ENCODE results near the gene HSPA14. TPM values are rescaled to one million over a fixed set of nuclear protein-coding genes. Genes with fewer than 3 reads are reported as not detected.
A peak's percentile ranks its signal among the peaks of the same experiment; 100 is the strongest.
"Not testable (repeated sequence)": the region's sequence is repeated elsewhere in the genome, so short reads cannot be mapped to it uniquely, and the experiment has no call there.

HSPA14 gene
- polyA plus RNA-seq, 4 donors, result 17.1 to 25.8 (median 20.6) TPM

GRCh38 chr10:14879124-14879927 is 41.2 kb downstream of the HSPA14 start:
- DNase-seq (ENCODE audit: low read depth in 4 of 4, low spot score in 2 of 4), result peak in 3 of 4 donors; percentile 20 to 37 (median 34)

GRCh38 chr10:14879928-14880193 is 41.8 kb downstream of the HSPA14 start:
- peak in 1 of 4 donors; percentile 2 for DNase-seq (ENCODE audit: low read depth in 4 of 4, low spot score in 2 of 4)

- DNase-seq (ENCODE audit: low read depth in 4 of 4, low spot score in 2 of 4), result peak in 2 of 4 donors; percentile 0 to 5
Observed at GRCh38 chr10:14880229-14880628, 42.1 kb downstream of the HSPA14 start.

GRCh38 chr10:14884082-14884481 is 46.0 kb downstream of the HSPA14 start:
- no peak for DNase-seq (ENCODE audit: low read depth in 4 of 4, low spot score in 2 of 4)

- DNase-seq (ENCODE audit: low read depth in 4 of 4, low spot score in 2 of 4), result no peak
Observed at GRCh38 chr10:14889318-14889717, 51.2 kb downstream of the HSPA14 start.

GRCh38 chr10:14891151-14891550 is 53.0 kb downstream of the HSPA14 start:
- no peak for DNase-seq (ENCODE audit: low read depth in 4 of 4, low spot score in 2 of 4)

GRCh38 chr10:14904316-14904732 is 66.2 kb downstream of the HSPA14 start:
- no peak for DNase-seq (ENCODE audit: low read depth in 4 of 4, low spot score in 2 of 4)

GRCh38 chr10:14904864-14905263 is 66.8 kb downstream of the HSPA14 start:
- no peak for DNase-seq (ENCODE audit: low read depth in 4 of 4, low spot score in 2 of 4)

GRCh38 chr10:14905890-14906289 is 67.8 kb downstream of the HSPA14 start:
- no peak for DNase-seq (ENCODE audit: low read depth in 4 of 4, low spot score in 2 of 4)

- no peak for DNase-seq (ENCODE audit: low read depth in 4 of 4, low spot score in 2 of 4)
Observed at GRCh38 chr10:14906765-14907164, 68.7 kb downstream of the HSPA14 start.

- DNase-seq (ENCODE audit: low read depth in 4 of 4, low spot score in 2 of 4), result not testable (repeated sequence)
Observed at GRCh38 chr10:14907591-14907990, 69.5 kb downstream of the HSPA14 start.

GRCh38 chr10:14909101-14909500 is 71.0 kb downstream of the HSPA14 start:
- no peak for DNase-seq (ENCODE audit: low read depth in 4 of 4, low spot score in 2 of 4)

GRCh38 chr10:14910953-14911352 is 72.8 kb downstream of the HSPA14 start:
- no peak for DNase-seq (ENCODE audit: low read depth in 4 of 4, low spot score in 2 of 4)

- DNase-seq (ENCODE audit: low read depth in 4 of 4, low spot score in 2 of 4), result no peak
Observed at GRCh38 chr10:14911801-14912200, 73.7 kb downstream of the HSPA14 start.

- DNase-seq (ENCODE audit: low read depth in 4 of 4, low spot score in 2 of 4), result no peak
Observed at GRCh38 chr10:14916600-14916999, 78.5 kb downstream of the HSPA14 start.

GRCh38 chr10:14917827-14918226 is 79.7 kb downstream of the HSPA14 start:
- DNase-seq (ENCODE audit: low read depth in 4 of 4, low spot score in 2 of 4), result no peak

- no peak for DNase-seq (ENCODE audit: low read depth in 4 of 4, low spot score in 2 of 4)
Observed at GRCh38 chr10:14918964-14919363, 80.9 kb downstream of the HSPA14 start.

Other genes with a start within 250 kb of the HSPA14 start
- 100 to 1,000 TPM in 1 of 4 donors, 10 to 100 TPM in 3; 78.9 to 113 (median 87.7) TPM for gene FAM107B, start 63.4 kb upstream of the HSPA14 start, polyA plus RNA-seq (ENCODE audit: insufficient read length in 4 of 4)
- gene CDNF, start 269 bp upstream of the HSPA14 start, polyA plus RNA-seq (ENCODE audit: insufficient read length in 4 of 4), result 1 to 10 TPM; 2.1 to 4.1 (median 3.2) TPM
- 10 to 100 TPM; 13.7 to 17.6 (median 16.7) TPM for gene MSANTD7, start within 50 bp of the HSPA14 start, polyA plus RNA-seq (ENCODE audit: insufficient read length in 4 of 4)
- gene SUV39H2, start 40.6 kb downstream of the HSPA14 start, polyA plus RNA-seq (ENCODE audit: insufficient read length in 4 of 4), result 10 to 100 TPM; 17.3 to 21.3 (median 18.5) TPM
- gene DCLRE1C, start 115.8 kb downstream of the HSPA14 start, polyA plus RNA-seq (ENCODE audit: insufficient read length in 4 of 4), result 10 to 100 TPM; 12.8 to 20.5 (median 16.7) TPM
- 1 to 10 TPM in 3 of 4 donors, under 1 TPM in 1; 0.86 to 1.6 (median 1.4) TPM for gene MEIG1, start 121.1 kb downstream of the HSPA14 start, polyA plus RNA-seq (ENCODE audit: insufficient read length in 4 of 4)
- gene OLAH, start 205.6 kb downstream of the HSPA14 start, polyA plus RNA-seq (ENCODE audit: insufficient read length in 4 of 4), result 1 to 10 TPM in 1 of 4 donors, under 1 TPM in 3; 0.55 to 1.0 (median 0.71) TPM